Measurements from ENCODE around the gene KIF13A. TPM values are rescaled to one million over a fixed set of nuclear protein-coding genes. Genes with fewer than 3 reads are reported as not detected.

KIF13A gene
- total and polyA plus RNA-seq, 4 donors, result 4.3 to 28.1 (median 10.6) TPM

DNA sequence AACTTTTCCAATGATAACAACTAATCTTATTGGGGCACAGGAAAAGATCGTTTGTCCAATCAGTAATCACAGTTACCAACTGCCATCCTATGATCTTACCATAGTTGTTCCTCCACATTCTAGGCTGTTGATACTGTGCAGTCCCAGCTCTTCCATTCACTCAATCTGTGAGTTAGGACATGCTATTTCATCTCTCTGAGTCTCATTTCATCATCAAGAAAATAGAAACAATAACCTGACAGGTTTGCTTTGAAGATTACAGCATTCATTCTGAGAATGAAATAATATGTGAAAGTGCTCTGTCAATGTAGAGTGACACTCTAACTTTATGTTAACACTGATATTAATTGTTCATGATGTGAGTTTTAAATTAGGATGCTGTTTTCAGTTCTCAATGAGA lies 89.8 kb downstream of the KIF13A start:
- no peaks in the 10 kb centered on the region for H3K4me1 ChIP-seq (ENCODE audit: control insufficient read depth in 4 of 4, insufficient read depth in 4 of 4, low read length in 3 of 4)
- WGBS, result 94% methylated on average over 1 of the region's 1 CpG
- H3K27me3 ChIP-seq (ENCODE audit: control insufficient read depth in 4 of 4, insufficient read depth in 4 of 4, low read length in 3 of 4), result no peaks in the 10 kb centered on the region
- H3K9ac ChIP-seq (ENCODE audit: low read depth in 1 of 2, low read length in 2 of 2), result no peak overlapping the region
- H3K27ac ChIP-seq (ENCODE audit: low read depth in 1 of 2, low read length in 2 of 2), result no peak overlapping the region
- no peak overlapping the region for H3K4me3 ChIP-seq (ENCODE audit: low read depth in 1 of 3, low read length in 3 of 3)
- TF ChIP-seq EGR1 (IDR thresholded peaks at IDR 0.05; ENCODE audit: low read depth in 2 of 2) (no peak), GABPA (IDR thresholded peaks at IDR 0.05 in 1 of 2, conservative IDR thresholded peaks at IDR 0.05 in 1 of 2) (no peak), SP1 (IDR thresholded peaks at IDR 0.05) (no peak), RAD21 (IDR thresholded peaks at IDR 0.05) (no peak), FOXA1 (IDR thresholded peaks at IDR 0.05) (no peak), TAF1 (conservative IDR thresholded peaks at IDR 0.05) (no peak)
- TF ChIP-seq, protein P1, sequence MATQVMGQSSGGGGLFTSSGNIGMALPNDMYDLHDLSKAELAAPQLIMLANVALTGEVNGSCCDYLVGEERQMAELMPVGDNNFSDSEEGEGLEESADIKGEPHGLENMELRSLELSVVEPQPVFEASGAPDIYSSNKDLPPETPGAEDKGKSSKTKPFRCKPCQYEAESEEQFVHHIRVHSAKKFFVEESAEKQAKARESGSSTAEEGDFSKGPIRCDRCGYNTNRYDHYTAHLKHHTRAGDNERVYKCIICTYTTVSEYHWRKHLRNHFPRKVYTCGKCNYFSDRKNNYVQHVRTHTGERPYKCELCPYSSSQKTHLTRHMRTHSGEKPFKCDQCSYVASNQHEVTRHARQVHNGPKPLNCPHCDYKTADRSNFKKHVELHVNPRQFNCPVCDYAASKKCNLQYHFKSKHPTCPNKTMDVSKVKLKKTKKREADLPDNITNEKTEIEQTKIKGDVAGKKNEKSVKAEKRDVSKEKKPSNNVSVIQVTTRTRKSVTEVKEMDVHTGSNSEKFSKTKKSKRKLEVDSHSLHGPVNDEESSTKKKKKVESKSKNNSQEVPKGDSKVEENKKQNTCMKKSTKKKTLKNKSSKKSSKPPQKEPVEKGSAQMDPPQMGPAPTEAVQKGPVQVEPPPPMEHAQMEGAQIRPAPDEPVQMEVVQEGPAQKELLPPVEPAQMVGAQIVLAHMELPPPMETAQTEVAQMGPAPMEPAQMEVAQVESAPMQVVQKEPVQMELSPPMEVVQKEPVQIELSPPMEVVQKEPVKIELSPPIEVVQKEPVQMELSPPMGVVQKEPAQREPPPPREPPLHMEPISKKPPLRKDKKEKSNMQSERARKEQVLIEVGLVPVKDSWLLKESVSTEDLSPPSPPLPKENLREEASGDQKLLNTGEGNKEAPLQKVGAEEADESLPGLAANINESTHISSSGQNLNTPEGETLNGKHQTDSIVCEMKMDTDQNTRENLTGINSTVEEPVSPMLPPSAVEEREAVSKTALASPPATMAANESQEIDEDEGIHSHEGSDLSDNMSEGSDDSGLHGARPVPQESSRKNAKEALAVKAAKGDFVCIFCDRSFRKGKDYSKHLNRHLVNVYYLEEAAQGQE (IDR thresholded peaks at IDR 0.05), result no peak
- TF ChIP-seq, protein P2, sequence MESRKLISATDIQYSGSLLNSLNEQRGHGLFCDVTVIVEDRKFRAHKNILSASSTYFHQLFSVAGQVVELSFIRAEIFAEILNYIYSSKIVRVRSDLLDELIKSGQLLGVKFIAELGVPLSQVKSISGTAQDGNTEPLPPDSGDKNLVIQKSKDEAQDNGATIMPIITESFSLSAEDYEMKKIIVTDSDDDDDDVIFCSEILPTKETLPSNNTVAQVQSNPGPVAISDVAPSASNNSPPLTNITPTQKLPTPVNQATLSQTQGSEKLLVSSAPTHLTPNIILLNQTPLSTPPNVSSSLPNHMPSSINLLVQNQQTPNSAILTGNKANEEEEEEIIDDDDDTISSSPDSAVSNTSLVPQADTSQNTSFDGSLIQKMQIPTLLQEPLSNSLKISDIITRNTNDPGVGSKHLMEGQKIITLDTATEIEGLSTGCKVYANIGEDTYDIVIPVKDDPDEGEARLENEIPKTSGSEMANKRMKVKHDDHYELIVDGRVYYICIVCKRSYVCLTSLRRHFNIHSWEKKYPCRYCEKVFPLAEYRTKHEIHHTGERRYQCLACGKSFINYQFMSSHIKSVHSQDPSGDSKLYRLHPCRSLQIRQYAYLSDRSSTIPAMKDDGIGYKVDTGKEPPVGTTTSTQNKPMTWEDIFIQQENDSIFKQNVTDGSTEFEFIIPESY (IDR thresholded peaks at IDR 0.05), result no peak
- TF ChIP-seq, protein P3, sequence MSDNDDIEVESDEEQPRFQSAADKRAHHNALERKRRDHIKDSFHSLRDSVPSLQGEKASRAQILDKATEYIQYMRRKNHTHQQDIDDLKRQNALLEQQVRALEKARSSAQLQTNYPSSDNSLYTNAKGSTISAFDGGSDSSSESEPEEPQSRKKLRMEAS (IDR thresholded peaks at IDR 0.05), result no peak
- TF ChIP-seq, protein P4, sequence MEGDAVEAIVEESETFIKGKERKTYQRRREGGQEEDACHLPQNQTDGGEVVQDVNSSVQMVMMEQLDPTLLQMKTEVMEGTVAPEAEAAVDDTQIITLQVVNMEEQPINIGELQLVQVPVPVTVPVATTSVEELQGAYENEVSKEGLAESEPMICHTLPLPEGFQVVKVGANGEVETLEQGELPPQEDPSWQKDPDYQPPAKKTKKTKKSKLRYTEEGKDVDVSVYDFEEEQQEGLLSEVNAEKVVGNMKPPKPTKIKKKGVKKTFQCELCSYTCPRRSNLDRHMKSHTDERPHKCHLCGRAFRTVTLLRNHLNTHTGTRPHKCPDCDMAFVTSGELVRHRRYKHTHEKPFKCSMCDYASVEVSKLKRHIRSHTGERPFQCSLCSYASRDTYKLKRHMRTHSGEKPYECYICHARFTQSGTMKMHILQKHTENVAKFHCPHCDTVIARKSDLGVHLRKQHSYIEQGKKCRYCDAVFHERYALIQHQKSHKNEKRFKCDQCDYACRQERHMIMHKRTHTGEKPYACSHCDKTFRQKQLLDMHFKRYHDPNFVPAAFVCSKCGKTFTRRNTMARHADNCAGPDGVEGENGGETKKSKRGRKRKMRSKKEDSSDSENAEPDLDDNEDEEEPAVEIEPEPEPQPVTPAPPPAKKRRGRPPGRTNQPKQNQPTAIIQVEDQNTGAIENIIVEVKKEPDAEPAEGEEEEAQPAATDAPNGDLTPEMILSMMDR (IDR thresholded peaks at IDR 0.05; ENCODE audit: low read depth, low read length, missing input control), result no peak
- DNase-seq (ENCODE audit: low spot score), result no peak
- H3K9me3 ChIP-seq (ENCODE audit: control insufficient read depth in 4 of 4, low read length in 3 of 4), result peaks cover 0 to 12% (median 2%) of the 10 kb centered on the region in 4 donors
- peaks cover 0 to 9% (median 3%) of the 10 kb centered on the region in 4 donors for H3K36me3 ChIP-seq (ENCODE audit: control insufficient read depth in 4 of 4, insufficient read depth in 3 of 4, low read depth in 1 of 4, low read length in 3 of 4)

DNA sequence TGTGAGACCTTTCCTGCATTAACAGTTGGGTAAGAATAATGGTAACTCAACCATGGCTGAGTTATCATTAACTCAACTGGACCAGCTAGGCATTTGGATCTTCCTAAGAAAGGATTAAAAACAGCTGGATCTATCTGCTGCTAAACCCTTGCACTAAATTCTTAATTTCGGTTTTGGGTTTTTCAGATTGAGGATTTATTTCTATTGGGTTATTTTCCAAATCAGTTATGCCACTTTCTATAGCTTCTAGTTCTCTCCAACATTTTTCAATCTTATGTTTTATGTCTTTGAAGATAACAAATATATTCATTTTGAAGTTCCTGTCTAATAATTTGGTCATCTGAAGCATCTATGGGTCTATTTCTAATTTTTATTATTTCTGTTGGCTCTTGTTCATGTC lies 92.5 kb downstream of the KIF13A start:
- DNase-seq (ENCODE audit: low spot score), result no peak
- Histone ChIP-seq H3K36me3 (ENCODE audit: control insufficient read depth in 4 of 4, insufficient read depth in 3 of 4, low read depth in 1 of 4, low read length in 3 of 4) (peaks cover 0 to 9% (median 3%) of the 10 kb centered on the region in 4 donors), H3K4me3 (ENCODE audit: low read depth in 1 of 3, low read length in 3 of 3) (no peak overlapping the region), H3K9me3 (ENCODE audit: control insufficient read depth in 4 of 4, low read length in 3 of 4) (peaks cover 0 to 12% (median 2%) of the 10 kb centered on the region in 4 donors), H3K27me3 (ENCODE audit: control insufficient read depth in 4 of 4, insufficient read depth in 4 of 4, low read length in 3 of 4) (no peaks in the 10 kb centered on the region), H3K4me1 (ENCODE audit: control insufficient read depth in 4 of 4, insufficient read depth in 4 of 4, low read length in 3 of 4) (no peaks in the 10 kb centered on the region), H3K9ac (ENCODE audit: low read depth in 1 of 2, low read length in 2 of 2) (no peak overlapping the region), H3K27ac (ENCODE audit: low read depth in 1 of 2, low read length in 2 of 2) (no peak overlapping the region)
- TF ChIP-seq, protein P4 (IDR thresholded peaks at IDR 0.05; ENCODE audit: low read depth, low read length, missing input control), result no peak
- TF ChIP-seq SP1 (IDR thresholded peaks at IDR 0.05) (no peak), RAD21 (IDR thresholded peaks at IDR 0.05) (no peak), FOXA2 (IDR thresholded peaks at IDR 0.05) (no peak), EGR1 (IDR thresholded peaks at IDR 0.05; ENCODE audit: low read depth in 2 of 2) (no peak), GABPA (IDR thresholded peaks at IDR 0.05 in 1 of 2, conservative IDR thresholded peaks at IDR 0.05 in 1 of 2) (no peak), YY1 (IDR thresholded peaks at IDR 0.05) (no peak), RXRA (IDR thresholded peaks at IDR 0.05) (no peak)
- TF ChIP-seq, protein P5, sequence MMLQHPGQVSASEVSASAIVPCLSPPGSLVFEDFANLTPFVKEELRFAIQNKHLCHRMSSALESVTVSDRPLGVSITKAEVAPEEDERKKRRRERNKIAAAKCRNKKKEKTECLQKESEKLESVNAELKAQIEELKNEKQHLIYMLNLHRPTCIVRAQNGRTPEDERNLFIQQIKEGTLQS (IDR thresholded peaks at IDR 0.05), result no peak
- TF ChIP-seq, protein P3 (IDR thresholded peaks at IDR 0.05), result no peak
- WGBS, result 97% methylated on average over 1 of the region's 1 CpG
